ENCODE results near the gene UBE2G1.
A peak's percentile ranks its signal among the peaks of the same experiment; 100 is the strongest.

Gene UBE2G1

GRCh38 chr17:4365628-4366326, 698 bp downstream of the UBE2G1 start:
- Histone ChIP-seq H3K4me1 (ENCODE audit: low read length) (0 out of 2 replicates have a peak, but pooled peaks cover 6% of the 10 kb centered on the region), H3K4me2 (ENCODE audit: low read length) (peak overlapping the region; percentile 97)

GRCh38 chr17:4365103-4365627, 1.3 kb downstream of the UBE2G1 start:
- Histone ChIP-seq H3K9me3 (ENCODE audit: insufficient read depth, low read length) (no peaks in the 10 kb centered on the region), H3K4me2 (ENCODE audit: low read length) (peak overlapping the region; percentile 97), H3K79me2 (ENCODE audit: low read length) (peaks cover 62% of the 10 kb centered on the region), H2AFZ (ENCODE audit: low read depth, low read length) (no peak overlapping the region), H3K4me3 (ENCODE audit: low read length) (peak overlapping the region; percentile 99), H4K20me1 (ENCODE audit: insufficient read depth, low read length) (peaks cover 33% of the 10 kb centered on the region), H3K9ac (ENCODE audit: low read length) (peak overlapping the region; percentile 99), H3K36me3 (replicated peaks; ENCODE audit: low read depth, low read length) (peaks cover 4% of the 10 kb centered on the region), H3K27ac (ENCODE audit: low read length) (peak overlapping the region; percentile 88), H3K27me3 (ENCODE audit: low read depth, low read length) (no peaks in the 10 kb centered on the region), H3K4me1 (ENCODE audit: low read length) (0 out of 2 replicates have a peak, but pooled peaks cover 6% of the 10 kb centered on the region)
- no peak for TF ChIP-seq CTCF (IDR thresholded peaks at IDR 0.05; ENCODE audit: low read depth, low read length)
- no peak for TF ChIP-seq EZH2phosphoT487 (IDR thresholded peaks at IDR 0.05; ENCODE audit: low read depth)

More at GRCh38 chr17:4365628-4366326, 698 bp downstream of the UBE2G1 start:
- Histone ChIP-seq H3K27ac (ENCODE audit: low read length) (peak overlapping the region; percentile 88), H3K36me3 (replicated peaks; ENCODE audit: low read depth, low read length) (peaks cover 4% of the 10 kb centered on the region), H4K20me1 (ENCODE audit: insufficient read depth, low read length) (peaks cover 27% of the 10 kb centered on the region), H3K79me2 (ENCODE audit: low read length) (peaks cover 56% of the 10 kb centered on the region), H3K27me3 (ENCODE audit: low read depth, low read length) (no peaks in the 10 kb centered on the region), H3K9me3 (ENCODE audit: insufficient read depth, low read length) (no peaks in the 10 kb centered on the region), H2AFZ (ENCODE audit: low read depth, low read length) (no peak overlapping the region), H3K9ac (ENCODE audit: low read length) (peak overlapping the region; percentile 99), H3K4me3 (ENCODE audit: low read length) (peak overlapping the region; percentile 99)
- no peak for TF ChIP-seq CTCF (IDR thresholded peaks at IDR 0.05; ENCODE audit: low read depth, low read length)
- TF ChIP-seq EZH2phosphoT487 (IDR thresholded peaks at IDR 0.05; ENCODE audit: low read depth) = no peak

GRCh38 chr17:4364622-4365041, 1.8 kb downstream of the UBE2G1 start:
- H3K9ac ChIP-seq (ENCODE audit: low read length) = peak overlapping the region; percentile 99
- no peaks in the 10 kb centered on the region for H3K9me3 ChIP-seq (ENCODE audit: insufficient read depth, low read length)
- no peaks in the 10 kb centered on the region for H3K27me3 ChIP-seq (ENCODE audit: low read depth, low read length)
- peaks cover 4% of the 10 kb centered on the region for H3K36me3 ChIP-seq (replicated peaks; ENCODE audit: low read depth, low read length)
- H3K79me2 ChIP-seq (ENCODE audit: low read length) = peaks cover 67% of the 10 kb centered on the region
- H3K4me3 ChIP-seq (ENCODE audit: low read length) = peak overlapping the region; percentile 99
- peak overlapping the region; percentile 97 for H3K4me2 ChIP-seq (ENCODE audit: low read length)
- no peak for TF ChIP-seq CTCF (IDR thresholded peaks at IDR 0.05; ENCODE audit: low read depth, low read length)
- H2AFZ ChIP-seq (ENCODE audit: low read depth, low read length) = no peak overlapping the region
- H3K27ac ChIP-seq (ENCODE audit: low read length) = peak overlapping the region; percentile 42; the same call in 1 of the 2 replicates
- H3K4me1 ChIP-seq (ENCODE audit: low read length) = 0 out of 2 replicates have a peak, but pooled peaks cover 6% of the 10 kb centered on the region
- peaks cover 35% of the 10 kb centered on the region for H4K20me1 ChIP-seq (ENCODE audit: insufficient read depth, low read length)

GRCh38 chr17:4362141-4362540, 4.3 kb downstream of the UBE2G1 start:
- peaks cover 91% of the 10 kb centered on the region for H3K79me2 ChIP-seq (ENCODE audit: low read length)
- H3K9ac ChIP-seq (ENCODE audit: low read length) = no peak overlapping the region
- H3K4me3 ChIP-seq (ENCODE audit: low read length) = no peak overlapping the region
- H3K9me3 ChIP-seq (ENCODE audit: insufficient read depth, low read length) = no peaks in the 10 kb centered on the region
- H3K27me3 ChIP-seq (ENCODE audit: low read depth, low read length) = no peaks in the 10 kb centered on the region
- H3K36me3 ChIP-seq (replicated peaks; ENCODE audit: low read depth, low read length) = peaks cover 4% of the 10 kb centered on the region
- no peak overlapping the region for H3K27ac ChIP-seq (ENCODE audit: low read length)
- H3K4me1 ChIP-seq (ENCODE audit: low read length) = peaks cover 22% of the 10 kb centered on the region
- no peak overlapping the region for H2AFZ ChIP-seq (ENCODE audit: low read depth, low read length)
- H3K4me2 ChIP-seq (ENCODE audit: low read length) = no peak overlapping the region
- peak; percentile 20 for TF ChIP-seq CTCF (IDR thresholded peaks at IDR 0.05; ENCODE audit: low read depth, low read length)
- no peak for TF ChIP-seq EZH2phosphoT487 (IDR thresholded peaks at IDR 0.05; ENCODE audit: low read depth)
- peaks cover 56% of the 10 kb centered on the region for H4K20me1 ChIP-seq (ENCODE audit: insufficient read depth, low read length)

All from OCI-LY3 (cell line).